ENCODE data around the gene PLEKHA8.
A peak's percentile ranks its signal among the peaks of the same experiment; 100 is the strongest.
"Not testable (repeated sequence)": the region's sequence is repeated elsewhere in the genome, so short reads cannot be mapped to it uniquely, and the experiment has no call there.

Gene PLEKHA8

GRCh38 chr7:30061786-30062185 is 33.6 kb downstream of the PLEKHA8 start:
- not testable (repeated sequence) for DNase-seq (ENCODE audit: insufficient read length, low spot score)
- peak; percentile 89 for FAIRE-seq

- FAIRE-seq (no peak), DNase-seq (ENCODE audit: insufficient read length, low spot score) (peak; percentile 21)
Observed at GRCh38 chr7:30062587-30062986, 34.4 kb downstream of the PLEKHA8 start.

GRCh38 chr7:30065746-30066145 is 37.5 kb downstream of the PLEKHA8 start:
- FAIRE-seq: no peak

GRCh38 chr7:30066687-30067086 is 38.5 kb downstream of the PLEKHA8 start:
- no peak for FAIRE-seq
- no peak for DNase-seq (ENCODE audit: insufficient read length, low spot score)

More at GRCh38 chr7:30065746-30066145, 37.5 kb downstream of the PLEKHA8 start:
- no peak for DNase-seq (ENCODE audit: insufficient read length, low spot score)

GRCh38 chr7:30068117-30068516 is 39.9 kb downstream of the PLEKHA8 start:
- FAIRE-seq: no peak
- no peak for DNase-seq (ENCODE audit: insufficient read length, low spot score)

GRCh38 chr7:30069096-30069867 is 41.1 kb downstream of the PLEKHA8 start:
- FAIRE-seq (no peak), DNase-seq (ENCODE audit: insufficient read length, low spot score) (no peak)

- no peak for FAIRE-seq
- DNase-seq (ENCODE audit: insufficient read length, low spot score): no peak
Observed at GRCh38 chr7:30070052-30070451, 41.8 kb downstream of the PLEKHA8 start.

- DNase-seq (ENCODE audit: insufficient read length, low spot score) (no peak), FAIRE-seq (no peak)
Observed at GRCh38 chr7:30072735-30073134, 44.5 kb downstream of the PLEKHA8 start.

GRCh38 chr7:30074422-30075030 is 46.3 kb downstream of the PLEKHA8 start:
- DNase-seq (ENCODE audit: insufficient read length, low spot score): no peak
- peak; percentile 67 for FAIRE-seq

- no peak for DNase-seq (ENCODE audit: insufficient read length, low spot score)
- FAIRE-seq: no peak
Observed at GRCh38 chr7:30076411-30076810, 48.2 kb downstream of the PLEKHA8 start.

- no peak for DNase-seq (ENCODE audit: insufficient read length, low spot score)
- FAIRE-seq: no peak
Observed at GRCh38 chr7:30078280-30078679, 50.1 kb downstream of the PLEKHA8 start.

- FAIRE-seq (no peak), DNase-seq (ENCODE audit: insufficient read length, low spot score) (no peak)
Observed at GRCh38 chr7:30079880-30080279, 51.7 kb downstream of the PLEKHA8 start.

- no peak for DNase-seq (ENCODE audit: insufficient read length, low spot score)
- peak; percentile 55 for FAIRE-seq
Observed at GRCh38 chr7:30080818-30081217, 52.6 kb downstream of the PLEKHA8 start.

GRCh38 chr7:30082686-30083085 is 54.5 kb downstream of the PLEKHA8 start:
- FAIRE-seq: no peak
- no peak for DNase-seq (ENCODE audit: insufficient read length, low spot score)

GRCh38 chr7:30083334-30083733 is 55.1 kb downstream of the PLEKHA8 start:
- FAIRE-seq: no peak
- no peak for DNase-seq (ENCODE audit: insufficient read length, low spot score)

GRCh38 chr7:30084212-30084611 is 56.0 kb downstream of the PLEKHA8 start:
- DNase-seq (ENCODE audit: insufficient read length, low spot score): no peak
- no peak for FAIRE-seq

GRCh38 chr7:30086529-30086928 is 58.3 kb downstream of the PLEKHA8 start:
- FAIRE-seq (no peak), DNase-seq (ENCODE audit: insufficient read length, low spot score) (no peak)

GRCh38 chr7:30087371-30087770 is 59.2 kb downstream of the PLEKHA8 start:
- FAIRE-seq (no peak), DNase-seq (ENCODE audit: insufficient read length, low spot score) (no peak)

GRCh38 chr7:30088362-30088761 is 60.1 kb downstream of the PLEKHA8 start:
- DNase-seq (ENCODE audit: insufficient read length, low spot score) (no peak), FAIRE-seq (no peak)

GRCh38 chr7:30090111-30090510 is 61.9 kb downstream of the PLEKHA8 start:
- FAIRE-seq (no peak), DNase-seq (ENCODE audit: insufficient read length, low spot score) (no peak)

GRCh38 chr7:30091491-30091912 is 63.3 kb downstream of the PLEKHA8 start:
- DNase-seq (ENCODE audit: insufficient read length, low spot score) (no peak), FAIRE-seq (no peak)

GRCh38 chr7:30091987-30092386 is 63.8 kb downstream of the PLEKHA8 start:
- FAIRE-seq (no peak), DNase-seq (ENCODE audit: insufficient read length, low spot score) (no peak)
